SK-MEL-5 (cell line): ENCODE measurements around the gene EFCC1. TPM values are rescaled to one million over a fixed set of nuclear protein-coding genes. Genes with fewer than 3 reads are reported as not detected.

Experiments
- DNase-seq: peaks from one replicate; pipeline ENCODE4 v3.0.0-alpha.2; 2016; ENCODE audit warnings: low read depth, low spot score
- in situ Hi-C: cut with HindIII; loops from 2 replicates; pipeline ENCODE4 v1.10.0; 2016; ENCODE audit warnings: low sequenced_read_pairs, high pct_unique_total_duplicates, low pct_unique_long_range_greater_than_20kb
- total RNA-seq: library from RNA; depleted of rRNA; stranded (reverse); fragments of >200 nt; shearing (Covaris generic); gene quantifications from 2 replicates; pipeline ENCODE4 v1.2.3, GENCODE V29; 2014

Gene EFCC1
- total RNA-seq, 1 experiment from 2014 or later: 0.40 TPM

GRCh38 chr3:128992926-128993460 is 8.1 kb upstream of the EFCC1 start:
- DNase-seq: no peak
- in situ Hi-C loops: loop anchor here (10.0 kb wide), 1 partner anchor 132 kb away; the partner anchor contains the start of gene RAB43

GRCh38 chr3:128993461-128994172 is 7.5 kb upstream of the EFCC1 start, which contains the start of gene CFAP92:
Gene CFAP92, minus strand, starts transcription at chr3:128994076. Its CDS starts 772 bp downstream, at chr3:128993304.
- no peak for DNase-seq
- in situ Hi-C loops: loop anchor here (10.0 kb wide), 1 partner anchor 131 kb away; the partner anchor contains the start of gene RAB43

GRCh38 chr3:128994173-128994512 is 7.0 kb upstream of the EFCC1 start:
- in situ Hi-C loops: loop anchor here (10.0 kb wide), 1 partner anchor 131 kb away; the partner anchor contains the start of gene RAB43
- DNase-seq: no peak

- DNase-seq: no peak
- in situ Hi-C loops: loop anchor here (10.0 kb wide), 1 partner anchor 130 kb away; the partner anchor contains the start of gene RAB43
These were observed 6.2 kb upstream of the EFCC1 start for GRCh38 chr3:128994581-128995546.

GRCh38 chr3:128995737-128996136 is 5.4 kb upstream of the EFCC1 start:
- in situ Hi-C loops: loop anchor here (10.0 kb wide), 1 partner anchor 129 kb away; the partner anchor contains the start of gene RAB43
- no peak for DNase-seq

- in situ Hi-C loops: loop anchor here (10.0 kb wide), 1 partner anchor 129 kb away; the partner anchor contains the start of gene RAB43
- no peak for DNase-seq
These were observed 4.9 kb upstream of the EFCC1 start for GRCh38 chr3:128996200-128996599.

GRCh38 chr3:128996726-128997125 is 4.4 kb upstream of the EFCC1 start:
- no peak for DNase-seq
- in situ Hi-C loops: loop anchor here (10.0 kb wide), 1 partner anchor 128 kb away; the partner anchor contains the start of gene RAB43

- DNase-seq: peak; percentile 19
- in situ Hi-C loops: loop anchor here (10.0 kb wide), 1 partner anchor 127 kb away; the partner anchor contains the start of gene RAB43
These were observed 3.5 kb upstream of the EFCC1 start for GRCh38 chr3:128997486-128998133.

- DNase-seq: peak; percentile 10
- in situ Hi-C loops: loop anchor here (10.0 kb wide), 1 partner anchor 126 kb away; the partner anchor contains the start of gene RAB43
These were observed 2.5 kb upstream of the EFCC1 start for GRCh38 chr3:128998561-128998960.

- in situ Hi-C loops: loop anchor here (10.0 kb wide), 1 partner anchor 126 kb away; the partner anchor contains the start of gene RAB43
- no peak for DNase-seq
These were observed 2.0 kb upstream of the EFCC1 start for GRCh38 chr3:128999102-128999501.

- no peak for DNase-seq
- in situ Hi-C loops: no loop called here
These were observed 383 bp upstream of the EFCC1 start for GRCh38 chr3:129000742-129001100.

GRCh38 chr3:129001806-129002572 is 885 bp downstream of the EFCC1 start:
- in situ Hi-C loops: no loop called here
- no peak for DNase-seq

GRCh38 chr3:129002573-129003569 is 1.8 kb downstream of the EFCC1 start:
- in situ Hi-C loops: no loop called here
- no peak for DNase-seq

GRCh38 chr3:129003578-129004112 is 2.5 kb downstream of the EFCC1 start:
- in situ Hi-C loops: no loop called here
- no peak for DNase-seq

GRCh38 chr3:129004639-129005295 is 3.7 kb downstream of the EFCC1 start:
- in situ Hi-C loops: no loop called here
- no peak for DNase-seq
